ENCODE results near the gene NUDT21.

The NUDT21 gene

GRCh38 chr16:56424791-56425438 is 26.2 kb downstream of the NUDT21 start:
- Histone ChIP-seq H3K9me3 (ENCODE audit: control insufficient read depth, low read length) (no peaks in the 10 kb centered on the region), H3K79me2 (peaks cover 26% of the 10 kb centered on the region), H2AFZ (peak overlapping the region; percentile 66), H3K4me1 (peaks cover 16% of the 10 kb centered on the region), H3K27ac (peak overlapping the region; percentile 46), H3K4me3 (ENCODE audit: low read depth, low read length) (peak overlapping the region; percentile 67), H3K4me2 (ENCODE audit: low read length) (peak overlapping the region; percentile 80), H3K9ac (peak overlapping the region; percentile 39), H3K27me3 (ENCODE audit: control insufficient read depth, insufficient read depth, low read length) (no peaks in the 10 kb centered on the region), H3K36me3 (ENCODE audit: control insufficient read depth, insufficient read depth, low read length) (no peaks in the 10 kb centered on the region)
- TF ChIP-seq CTCF (IDR thresholded peaks at IDR 0.05): no peak

- Histone ChIP-seq H3K9me3 (ENCODE audit: control insufficient read depth, low read length) (no peaks in the 10 kb centered on the region), H3K4me3 (ENCODE audit: low read depth, low read length) (peak overlapping the region; percentile 67), H3K4me2 (ENCODE audit: low read length) (peak overlapping the region; percentile 80), H3K36me3 (ENCODE audit: control insufficient read depth, insufficient read depth, low read length) (no peaks in the 10 kb centered on the region), H3K79me2 (peaks cover 30% of the 10 kb centered on the region), H2AFZ (peak overlapping the region; percentile 66), H3K27me3 (ENCODE audit: control insufficient read depth, insufficient read depth, low read length) (no peaks in the 10 kb centered on the region), H3K9ac (peak overlapping the region; percentile 39), H3K27ac (peak overlapping the region; percentile 46), H3K4me1 (peaks cover 16% of the 10 kb centered on the region)
- TF ChIP-seq CTCF (IDR thresholded peaks at IDR 0.05): no peak
Observed at GRCh38 chr16:56424404-56424764, 26.7 kb downstream of the NUDT21 start.

- peaks cover 16% of the 10 kb centered on the region for H3K4me1 ChIP-seq
- H2AFZ ChIP-seq: peak overlapping the region; percentile 66
- peak overlapping the region; percentile 46 for H3K27ac ChIP-seq
- no peaks in the 10 kb centered on the region for H3K9me3 ChIP-seq (ENCODE audit: control insufficient read depth, low read length)
- H3K9ac ChIP-seq: no peak overlapping the region
- H3K79me2 ChIP-seq: peaks cover 34% of the 10 kb centered on the region
- no peak for TF ChIP-seq CTCF (IDR thresholded peaks at IDR 0.05)
- no peaks in the 10 kb centered on the region for H3K36me3 ChIP-seq (ENCODE audit: control insufficient read depth, insufficient read depth, low read length)
- H3K4me2 ChIP-seq (ENCODE audit: low read length): peak overlapping the region; percentile 80
- no peaks in the 10 kb centered on the region for H3K27me3 ChIP-seq (ENCODE audit: control insufficient read depth, insufficient read depth, low read length)
- H3K4me3 ChIP-seq (ENCODE audit: low read depth, low read length): peak overlapping the region; percentile 67
Observed at GRCh38 chr16:56423584-56424403, 27.3 kb downstream of the NUDT21 start.

- Histone ChIP-seq H3K27ac (no peak overlapping the region), H3K27me3 (ENCODE audit: control insufficient read depth, insufficient read depth, low read length) (no peaks in the 10 kb centered on the region), H2AFZ (no peak overlapping the region), H3K79me2 (peaks cover 41% of the 10 kb centered on the region), H3K9ac (no peak overlapping the region), H3K36me3 (ENCODE audit: control insufficient read depth, insufficient read depth, low read length) (no peaks in the 10 kb centered on the region), H3K4me1 (peaks cover 16% of the 10 kb centered on the region), H3K4me2 (ENCODE audit: low read length) (peak overlapping the region; percentile 5), H3K9me3 (ENCODE audit: control insufficient read depth, low read length) (no peaks in the 10 kb centered on the region), H3K4me3 (ENCODE audit: low read depth, low read length) (no peak overlapping the region)
- TF ChIP-seq CTCF (IDR thresholded peaks at IDR 0.05): no peak
Observed at GRCh38 chr16:56422896-56423441, 28.2 kb downstream of the NUDT21 start.
